K562 (cell line): ENCODE data around the gene SPTY2D1. TPM values are rescaled to one million over a fixed set of nuclear protein-coding genes. Genes with fewer than 3 reads are reported as not detected.
A peak's percentile ranks its signal among the peaks of the same experiment; 100 is the strongest.

Experiments used
- ATAC-seq: fragments of 200-7000 bp; cut with Tn5 transposase; 3 replicates; pipeline ENCODE4 v1.9.1; 2020; ENCODE audit warnings: moderate library complexity
- BruUV-seq: library from RNA; stranded (reverse); fragments of 400-500 nt; replicated peaks from 2 replicates; lab custom pipeline; 2021; lab: Mats Ljungman, UMichigan
- CTCF ChIA-PET: fragments of 300-600 bp; formaldehyde crosslinking; extraction: SDS; loops from one replicate; lab custom pipeline; 2021; ENCODE audit warnings: low intra/inter-chr PET ratio; lab: Yijun Ruan, JAX
- POLR2A ChIA-PET: fragments of 300-600, 350-650 bp; sonication (Branson Sonifier 250); formaldehyde crosslinking; extraction: SDS; loops from one replicate; lab custom pipeline; 2021; ENCODE audit warnings: antibody characterized with exemption, inconsistent platforms; lab: Yijun Ruan, JAX
- DNase-seq, 4 experiments: peaks; one replicate each; pipeline versions ENCODE4 v3.0.0 to v3.0.0-alpha.2; 2011 to 2018; ENCODE audit warnings: low spot score in 3 of 4, mixed read lengths in 3 of 4; ENCODE audit errors: extremely low read depth in 1 of 4
- FAIRE-seq: peaks from 2 replicates; lab custom pipeline; 2011; peaks lifted over from hg19 to GRCh38; lab: Jason Lieb, UNC
- H2AFZ ChIP-seq: 2 replicates; pipeline ENCODE4 v1.6.0; 2011; ENCODE audit warnings: low read depth, low read length, control low read depth, inconsistent platforms
- H3K27ac ChIP-seq: fragments of 200-600 bp; 3 replicates; pipeline ENCODE4 v1.8.0; 2011; ENCODE audit warnings: low read depth, mild to moderate bottlenecking, control low read depth, inconsistent platforms, low read length, moderate library complexity, mixed read lengths; ENCODE audit errors: extremely low read depth
- H3K27me3 ChIP-seq, 2 experiments: fragments of 300-600 bp in 1 of 2; 2 replicates in 1 of 2; 3 replicates in 1 of 2; pipeline versions ENCODE4 v1.6.0 to v1.8.0; 2011; ENCODE audit warnings: inconsistent platforms in 2 of 2, low read length in 2 of 2, mild to moderate bottlenecking in 1 of 2, mixed read lengths in 1 of 2, moderate library complexity in 1 of 2; ENCODE audit not compliant: control insufficient read depth in 2 of 2, insufficient read depth in 2 of 2
- H3K36me3 ChIP-seq: fragments of 300-600 bp; 3 replicates; pipeline ENCODE4 v1.8.0; 2011; ENCODE audit warnings: mild to moderate bottlenecking, low read length, inconsistent platforms; ENCODE audit not compliant: control insufficient read depth, insufficient read depth
- H3K4me1 ChIP-seq, 2 experiments: fragments of 200-600 bp in 1 of 2; replicated peaks in 1 of 2; 2 replicates in 1 of 2; 3 replicates in 1 of 2; pipeline versions ENCODE4 v1.5.1 to v1.8.0; 2011; ENCODE audit warnings: inconsistent platforms in 2 of 2, low read length in 2 of 2, mild to moderate bottlenecking in 1 of 2, mixed read lengths in 1 of 2, moderate library complexity in 1 of 2; ENCODE audit not compliant: control insufficient read depth in 2 of 2, insufficient read depth in 2 of 2
- H3K4me2 ChIP-seq: 2 replicates; pipeline ENCODE4 v1.6.1; 2011; ENCODE audit warnings: low read length, control low read depth, inconsistent platforms, mixed read lengths; ENCODE audit not compliant: insufficient read depth
- H3K4me3 ChIP-seq: fragments of 200-600 bp; sonication (generic), shearing (Covaris generic); 2 replicates; pipeline ENCODE4 v1.5.1; 2016; ENCODE audit warnings: control low read depth, inconsistent platforms
- H3K79me2 ChIP-seq: fragments of 200-600 bp; 3 replicates; pipeline ENCODE4 v1.8.0; 2011; ENCODE audit warnings: low read length, inconsistent platforms; ENCODE audit not compliant: control insufficient read depth, insufficient read depth
- H3K9ac ChIP-seq, 2 experiments: 2 replicates each; pipeline versions ENCODE4 v1.6.0 to v1.6.1; 2011; ENCODE audit warnings: low read depth in 2 of 2, low read length in 2 of 2, control low read depth in 1 of 2, inconsistent platforms in 1 of 2, mild to moderate bottlenecking in 1 of 2, mixed read lengths in 1 of 2; ENCODE audit not compliant: insufficient read depth in 1 of 2
- H3K9me1 ChIP-seq: one replicate; pipeline ENCODE4 v1.6.0; 2011; ENCODE audit warnings: inconsistent platforms, mild to moderate bottlenecking, low read length, moderate library complexity; ENCODE audit not compliant: control insufficient read depth, insufficient read depth
- H3K9me3 ChIP-seq: replicated peaks from 2 replicates; pipeline ENCODE4 v1.5.1; 2011; ENCODE audit warnings: low read depth, low read length, inconsistent platforms; ENCODE audit not compliant: control insufficient read depth, insufficient read depth
- H4K20me1 ChIP-seq: replicated peaks from 2 replicates; pipeline ENCODE4 v1.6.1; 2011; ENCODE audit warnings: low read length, inconsistent platforms, mixed read lengths; ENCODE audit not compliant: control insufficient read depth, insufficient read depth
- CEBPG ChIP-seq, 3 experiments: fragments of 200-800 bp in 1 of 3; sonication (Bioruptor generic) in 1 of 3; sonication (generic) in 1 of 3; formaldehyde crosslinking in 1 of 3; IDR thresholded peaks in 2 of 3; conservative IDR thresholded peaks in 1 of 3; 2 replicates each; pipeline versions ENCODE4 v1.6.1 to v1.8.0; 2016 to 2022; ENCODE audit warnings: missing compliant biosample characterization in 2 of 3, missing genetic modification characterization in 2 of 3, mild to moderate bottlenecking in 1 of 3, missing genetic modification reagents in 1 of 3
- ELF4 ChIP-seq: fragments of 450-650 bp; formaldehyde crosslinking; IDR thresholded peaks from 2 replicates; pipeline ENCODE4 v1.4.0; 2022; ENCODE audit warnings: missing genetic modification characterization
- KLF6 ChIP-seq: fragments of 250-450 bp; sonication (Bioruptor Pico); IDR thresholded peaks from 2 replicates; pipeline ENCODE4 v1.4.0; 2020; ENCODE audit warnings: mild to moderate bottlenecking, moderate library complexity, borderline replicate concordance
- MEF2A ChIP-seq: IDR thresholded peaks from 2 replicates; pipeline ENCODE4 v1.6.1; 2011; ENCODE audit warnings: low read depth, mild to moderate bottlenecking, low read length, moderate library complexity; ENCODE audit not compliant: control insufficient read depth
- PHF21A ChIP-seq: fragments of 450-650 bp; IDR thresholded peaks from 2 replicates; pipeline ENCODE4 v1.6.1; 2017; ENCODE audit warnings: low read depth, borderline replicate concordance
- POLR2A ChIP-seq: fragments of 450-650 bp; conservative IDR thresholded peaks from 2 replicates; pipeline ENCODE4 v1.6.1; 2016
- SNRNP70 ChIP-seq: fragments of 200-400 bp; formaldehyde crosslinking; optimal IDR thresholded peaks from 2 replicates; pipeline ENCODE3; 2017; ENCODE audit warnings: low read depth, low read length
- SREBF2 ChIP-seq: sonication (generic); formaldehyde crosslinking; IDR thresholded peaks from 2 replicates; pipeline ENCODE4 v1.4.0; 2020; ENCODE audit warnings: mild to moderate bottlenecking, missing genetic modification reagents
- ZKSCAN1 ChIP-seq: fragments of 150-350 bp; IDR thresholded peaks from 2 replicates; pipeline ENCODE4 v1.6.1; 2016; ENCODE audit warnings: low read depth, low read length
- ZNF316 ChIP-seq: fragments of 450-650 bp; IDR thresholded peaks from 2 replicates; pipeline ENCODE4 v1.6.1; 2016
- ZNF57 ChIP-seq: fragments of 450-650 bp; formaldehyde crosslinking; IDR thresholded peaks from 2 replicates; pipeline ENCODE4 v1.4.0; 2020; ENCODE audit warnings: mild to moderate bottlenecking, moderate library complexity
- WGBS: fragments of 100-300 bp; shearing (Covaris generic); methylation state at CpG from one replicate; pipeline ENCODE4 v1.1.6; 2016; ENCODE audit warnings: low coverage, mixed read lengths; ENCODE audit not compliant: insufficient coverage; ENCODE audit errors: missing lambda C conversion rate; 5-methylcytosine and 5-hydroxymethylcytosine counted together
- in situ Hi-C: fragments of 300-500 bp; cut with MboI; formaldehyde crosslinking; loops from 4 replicates; pipeline ENCODE4 v1.15.0; 2018; ENCODE audit warnings: inconsistent platforms, mixed read lengths
- intact Hi-C: fragments of 100-400 bp; cut with micrococcal nuclease; formaldehyde crosslinking; loops from 2 replicates; pipeline ENCODE4 v1.14.2; 2022
- polyA plus RNA-seq, 8 experiments: library from polyadenylated mRNA; depleted of rRNA in 4 of 8; stranded (reverse) in 5 of 8; unstranded in 3 of 8; fragments of >200 nt; fragmentation: Nextera tagmentation in 2 of 8; fragmentation: Illumina TruSeq in 1 of 8; extraction: Ambion mirVana in 2 of 8; extraction: Trizol in 1 of 8; gene quantifications; 2 replicates each; pipeline versions ENCODE4 v1.2.1 to v1.2.3, GENCODE V29; 2011 to 2014; ENCODE audit warnings: inconsistent platforms in 1 of 8, missing spikeins in 1 of 8
- total RNA-seq, 7 experiments: library from RNA; depleted of rRNA in 6 of 7; stranded (reverse); fragments of >200 nt in 6 of 7; fragmentation: Illumina TruSeq in 2 of 7; extraction: Trizol in 2 of 7; gene quantifications; 2 replicates each; pipeline versions ENCODE4 v1.2.1 to v1.2.3, GENCODE V29; 2011 to 2021; ENCODE audit warnings: low replicate concordance in 1 of 7
- TF ChIP-seq, protein P1 (sequence below): sonication (generic); formaldehyde crosslinking; IDR thresholded peaks from 2 replicates; pipeline ENCODE4 v1.5.0; 2020; ENCODE audit warnings: missing genetic modification reagents
- TF ChIP-seq, protein P2 (sequence below), 2 experiments: fragments of 450-650 bp in 1 of 2; sonication (generic) in 1 of 2; formaldehyde crosslinking; conservative IDR thresholded peaks; 2 replicates each; pipeline versions ENCODE4 v1.4.0 to v1.8.1; 2020 to 2022; ENCODE audit warnings: mild to moderate bottlenecking in 1 of 2, missing genetic modification reagents in 1 of 2
- TF ChIP-seq, protein P3 (sequence below): sonication (generic); formaldehyde crosslinking; IDR thresholded peaks from 2 replicates; pipeline ENCODE4 v1.8.0; 2023; ENCODE audit warnings: missing genetic modification reagents, mild to moderate bottlenecking, borderline replicate concordance
- TF ChIP-seq, protein P4 (sequence below): fragments of 450-650 bp; IDR thresholded peaks from 2 replicates; pipeline ENCODE4 v1.6.1; 2017; ENCODE audit warnings: mild to moderate bottlenecking, moderate library complexity

Gene SPTY2D1
- total and polyA plus RNA-seq, 9 of the 15 experiments (the other 6 are each of a cell fraction or from before 2014, with no cell fraction given) = 3.2 to 32.1 (median 12.9) TPM

DNA sequence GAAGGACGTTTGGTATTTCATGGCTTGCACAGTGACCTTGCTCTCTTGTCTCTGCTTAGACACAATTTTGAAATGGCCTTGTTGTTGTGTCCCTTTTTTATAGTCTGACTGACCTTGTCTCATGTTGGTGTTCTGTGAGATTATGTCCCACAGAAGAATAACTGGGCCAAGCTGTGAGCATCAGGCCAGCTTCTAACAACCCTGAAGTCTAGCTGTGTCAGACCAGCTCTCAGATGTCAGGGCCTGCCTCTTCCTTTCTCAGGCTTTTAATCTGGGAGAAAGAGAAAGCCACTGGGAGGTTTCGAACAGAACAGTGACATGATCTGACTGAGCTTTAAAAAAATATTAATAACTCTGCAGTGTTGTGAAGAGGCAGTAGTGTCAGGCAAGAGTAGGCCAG, 43.6 kb downstream of the SPTY2D1 start:
- H4K20me1 ChIP-seq = no peaks in the 10 kb centered on the region; the same call in 1 of the 2 replicates
- no TSS peak for BruUV-seq
- intact Hi-C loops = no loop called here
- TF ChIP-seq, protein P1, sequence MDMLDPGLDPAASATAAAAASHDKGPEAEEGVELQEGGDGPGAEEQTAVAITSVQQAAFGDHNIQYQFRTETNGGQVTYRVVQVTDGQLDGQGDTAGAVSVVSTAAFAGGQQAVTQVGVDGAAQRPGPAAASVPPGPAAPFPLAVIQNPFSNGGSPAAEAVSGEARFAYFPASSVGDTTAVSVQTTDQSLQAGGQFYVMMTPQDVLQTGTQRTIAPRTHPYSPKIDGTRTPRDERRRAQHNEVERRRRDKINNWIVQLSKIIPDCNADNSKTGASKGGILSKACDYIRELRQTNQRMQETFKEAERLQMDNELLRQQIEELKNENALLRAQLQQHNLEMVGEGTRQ (CRISPR knock-in tag) = no peak
- TF ChIP-seq SNRNP70 (no peak), CEBPG (CRISPR knock-in tag; IDR thresholded peaks at IDR 0.05) (no peak), CEBPG (tag; conservative IDR thresholded peaks at IDR 0.05 in 1 of 2, IDR thresholded peaks at IDR 0.05 in 1 of 2) (no peak), ZNF57 (CRISPR knock-in tag) (no peak), ELF4 (no peak), ZKSCAN1 (no peak), SREBF2 (no peak), POLR2A (no peak), PHF21A (no peak), ZNF316 (no peak), KLF6 (CRISPR knock-in tag) (no peak), MEF2A (no peak)
- TF ChIP-seq, protein P2, sequence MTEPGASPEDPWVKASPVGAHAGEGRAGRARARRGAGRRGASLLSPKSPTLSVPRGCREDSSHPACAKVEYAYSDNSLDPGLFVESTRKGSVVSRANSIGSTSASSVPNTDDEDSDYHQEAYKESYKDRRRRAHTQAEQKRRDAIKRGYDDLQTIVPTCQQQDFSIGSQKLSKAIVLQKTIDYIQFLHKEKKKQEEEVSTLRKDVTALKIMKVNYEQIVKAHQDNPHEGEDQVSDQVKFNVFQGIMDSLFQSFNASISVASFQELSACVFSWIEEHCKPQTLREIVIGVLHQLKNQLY (CRISPR knock-in tag; conservative IDR thresholded peaks at IDR 0.05) = no peak
- TF ChIP-seq, protein P3, sequence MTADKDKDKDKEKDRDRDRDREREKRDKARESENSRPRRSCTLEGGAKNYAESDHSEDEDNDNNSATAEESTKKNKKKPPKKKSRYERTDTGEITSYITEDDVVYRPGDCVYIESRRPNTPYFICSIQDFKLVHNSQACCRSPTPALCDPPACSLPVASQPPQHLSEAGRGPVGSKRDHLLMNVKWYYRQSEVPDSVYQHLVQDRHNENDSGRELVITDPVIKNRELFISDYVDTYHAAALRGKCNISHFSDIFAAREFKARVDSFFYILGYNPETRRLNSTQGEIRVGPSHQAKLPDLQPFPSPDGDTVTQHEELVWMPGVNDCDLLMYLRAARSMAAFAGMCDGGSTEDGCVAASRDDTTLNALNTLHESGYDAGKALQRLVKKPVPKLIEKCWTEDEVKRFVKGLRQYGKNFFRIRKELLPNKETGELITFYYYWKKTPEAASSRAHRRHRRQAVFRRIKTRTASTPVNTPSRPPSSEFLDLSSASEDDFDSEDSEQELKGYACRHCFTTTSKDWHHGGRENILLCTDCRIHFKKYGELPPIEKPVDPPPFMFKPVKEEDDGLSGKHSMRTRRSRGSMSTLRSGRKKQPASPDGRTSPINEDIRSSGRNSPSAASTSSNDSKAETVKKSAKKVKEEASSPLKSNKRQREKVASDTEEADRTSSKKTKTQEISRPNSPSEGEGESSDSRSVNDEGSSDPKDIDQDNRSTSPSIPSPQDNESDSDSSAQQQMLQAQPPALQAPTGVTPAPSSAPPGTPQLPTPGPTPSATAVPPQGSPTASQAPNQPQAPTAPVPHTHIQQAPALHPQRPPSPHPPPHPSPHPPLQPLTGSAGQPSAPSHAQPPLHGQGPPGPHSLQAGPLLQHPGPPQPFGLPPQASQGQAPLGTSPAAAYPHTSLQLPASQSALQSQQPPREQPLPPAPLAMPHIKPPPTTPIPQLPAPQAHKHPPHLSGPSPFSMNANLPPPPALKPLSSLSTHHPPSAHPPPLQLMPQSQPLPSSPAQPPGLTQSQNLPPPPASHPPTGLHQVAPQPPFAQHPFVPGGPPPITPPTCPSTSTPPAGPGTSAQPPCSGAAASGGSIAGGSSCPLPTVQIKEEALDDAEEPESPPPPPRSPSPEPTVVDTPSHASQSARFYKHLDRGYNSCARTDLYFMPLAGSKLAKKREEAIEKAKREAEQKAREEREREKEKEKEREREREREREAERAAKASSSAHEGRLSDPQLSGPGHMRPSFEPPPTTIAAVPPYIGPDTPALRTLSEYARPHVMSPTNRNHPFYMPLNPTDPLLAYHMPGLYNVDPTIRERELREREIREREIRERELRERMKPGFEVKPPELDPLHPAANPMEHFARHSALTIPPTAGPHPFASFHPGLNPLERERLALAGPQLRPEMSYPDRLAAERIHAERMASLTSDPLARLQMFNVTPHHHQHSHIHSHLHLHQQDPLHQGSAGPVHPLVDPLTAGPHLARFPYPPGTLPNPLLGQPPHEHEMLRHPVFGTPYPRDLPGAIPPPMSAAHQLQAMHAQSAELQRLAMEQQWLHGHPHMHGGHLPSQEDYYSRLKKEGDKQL = no peak
- TF ChIP-seq, protein P4, sequence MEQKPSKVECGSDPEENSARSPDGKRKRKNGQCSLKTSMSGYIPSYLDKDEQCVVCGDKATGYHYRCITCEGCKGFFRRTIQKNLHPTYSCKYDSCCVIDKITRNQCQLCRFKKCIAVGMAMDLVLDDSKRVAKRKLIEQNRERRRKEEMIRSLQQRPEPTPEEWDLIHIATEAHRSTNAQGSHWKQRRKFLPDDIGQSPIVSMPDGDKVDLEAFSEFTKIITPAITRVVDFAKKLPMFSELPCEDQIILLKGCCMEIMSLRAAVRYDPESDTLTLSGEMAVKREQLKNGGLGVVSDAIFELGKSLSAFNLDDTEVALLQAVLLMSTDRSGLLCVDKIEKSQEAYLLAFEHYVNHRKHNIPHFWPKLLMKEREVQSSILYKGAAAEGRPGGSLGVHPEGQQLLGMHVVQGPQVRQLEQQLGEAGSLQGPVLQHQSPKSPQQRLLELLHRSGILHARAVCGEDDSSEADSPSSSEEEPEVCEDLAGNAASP = no peak
- TF ChIP-seq, all 486 proteins: peak for 0
- Histone ChIP-seq H3K36me3 (peaks cover 3% of the 10 kb centered on the region; the same call in 1 of the 3 replicates), H3K4me1 (peaks cover 15 to 17% of the 10 kb centered on the region in 2 experiments; a peak in 4 of 5 replicates), H3K9me1 (no peaks in the 10 kb centered on the region), H3K9me3 (no peaks in the 10 kb centered on the region), H3K79me2 (peaks cover 37% of the 10 kb centered on the region), H3K4me3 (no peak overlapping the region), H3K4me2 (peak overlapping the region; percentile 87), H3K9ac (peak overlapping the region in 1 of 2 experiments; percentile 45; a peak in 1 of 4 replicates), H3K27ac (peak overlapping the region; percentile 12; the same call in 1 of the 3 replicates), H3K27me3 (no peaks in the 10 kb centered on the region), H2AFZ (no peak overlapping the region)
- in situ Hi-C loops = no loop called here
- DNase-seq (no peak), ATAC-seq (no peak), FAIRE-seq (no peak)
- POLR2A ChIA-PET = interaction anchor here (1.0 to 2.2 kb wide), 4 partner anchors 12 to 44 kb away, joined by 3 to 9 read pairs (median 6); partner anchors contain the start of gene SPTY2D1
- CTCF ChIA-PET = no interaction called here
- WGBS = 11% methylated on average over 2 of the region's 2 CpGs
